ENCODE results near the gene CCT7. TPM values are rescaled to one million over a fixed set of nuclear protein-coding genes. Genes with fewer than 3 reads are reported as not detected.

CCT7 gene
- polyA plus RNA-seq, 1 of the 3 experiments (the other 2 are of a cell fraction): 369 TPM

DNA sequence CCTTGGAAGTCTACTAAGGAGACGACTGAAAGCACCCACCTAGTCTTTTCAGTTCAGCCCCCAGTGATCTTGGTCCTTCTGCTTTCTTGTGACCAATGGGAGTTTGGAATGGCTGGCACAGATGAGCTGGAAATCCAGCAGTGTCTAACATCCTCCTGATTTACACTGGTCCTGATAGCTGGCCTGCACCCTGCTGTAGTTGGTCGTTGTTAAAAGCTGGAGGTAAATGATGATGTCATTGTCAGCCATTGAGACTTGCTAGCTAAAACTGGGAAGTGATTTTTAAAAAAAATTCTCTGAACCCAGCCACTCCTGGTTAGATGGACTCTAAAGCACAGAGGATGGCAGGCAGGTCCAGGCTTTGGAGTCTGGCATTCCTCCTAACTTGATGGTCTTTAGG, 19.3 kb downstream of the CCT7 start (continued):
- TF ChIP-seq, protein P1, sequence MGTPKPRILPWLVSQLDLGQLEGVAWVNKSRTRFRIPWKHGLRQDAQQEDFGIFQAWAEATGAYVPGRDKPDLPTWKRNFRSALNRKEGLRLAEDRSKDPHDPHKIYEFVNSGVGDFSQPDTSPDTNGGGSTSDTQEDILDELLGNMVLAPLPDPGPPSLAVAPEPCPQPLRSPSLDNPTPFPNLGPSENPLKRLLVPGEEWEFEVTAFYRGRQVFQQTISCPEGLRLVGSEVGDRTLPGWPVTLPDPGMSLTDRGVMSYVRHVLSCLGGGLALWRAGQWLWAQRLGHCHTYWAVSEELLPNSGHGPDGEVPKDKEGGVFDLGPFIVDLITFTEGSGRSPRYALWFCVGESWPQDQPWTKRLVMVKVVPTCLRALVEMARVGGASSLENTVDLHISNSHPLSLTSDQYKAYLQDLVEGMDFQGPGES (IDR thresholded peaks at IDR 0.05; ENCODE audit: low read depth, low read length): no peak
- TF ChIP-seq EZH2phosphoT487 (IDR thresholded peaks at IDR 0.05; ENCODE audit: borderline replicate concordance, low read depth): no peak
- TF ChIP-seq NFIC (IDR thresholded peaks at IDR 0.05; ENCODE audit: borderline replicate concordance): no peak
- no peak for TF ChIP-seq FOSL2 (IDR thresholded peaks at IDR 0.05; ENCODE audit: borderline replicate concordance, low read depth)
- TF ChIP-seq MEF2A (IDR thresholded peaks at IDR 0.05; ENCODE audit: borderline replicate concordance, low read depth): no peak
- TF ChIP-seq TAF1 (IDR thresholded peaks at IDR 0.05; ENCODE audit: borderline replicate concordance, low read depth, low read length): no peak

DNA sequence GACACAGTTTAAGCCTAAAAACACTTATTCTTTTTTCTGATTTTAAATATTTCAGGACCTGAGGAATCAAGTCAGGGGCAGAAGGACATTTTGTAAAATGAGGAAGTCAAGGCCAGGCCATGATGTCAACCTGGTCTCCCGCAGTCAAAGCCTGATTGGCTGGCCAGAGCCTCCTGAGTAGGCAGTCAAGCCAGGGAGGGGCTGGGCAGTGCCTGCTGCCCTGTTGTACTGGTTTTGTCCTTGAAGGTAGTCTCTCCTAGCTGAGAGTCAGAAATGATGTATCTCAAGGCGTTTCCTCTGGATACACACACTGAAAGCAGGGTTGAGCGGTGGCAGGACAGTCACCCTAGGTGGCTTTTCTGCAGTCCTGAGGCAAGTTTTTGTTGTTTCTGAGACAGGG, 19.8 kb downstream of the CCT7 start:
- Histone ChIP-seq H3K4me2 (no peak overlapping the region), H3K9me3 (no peaks in the 10 kb centered on the region), H2AFZ (ENCODE audit: low read depth) (no peak overlapping the region), H4K20me1 (ENCODE audit: insufficient read depth) (0 out of 2 replicates have a peak, but pooled peaks cover 3% of the 10 kb centered on the region), H3K79me2 (ENCODE audit: insufficient read depth) (no peaks in the 10 kb centered on the region), H3K9ac (no peak overlapping the region), H3F3A (replicated peaks; ENCODE audit: insufficient read depth) (no peaks in the 10 kb centered on the region), H3K36me3 (replicated peaks in 1 of 2; ENCODE audit: control insufficient read depth in 1 of 2, insufficient read depth in 2 of 2, low read length in 1 of 2) (peaks cover 25 to 53% of the 10 kb centered on the region in 2 experiments), H3K4me1 (ENCODE audit: control insufficient read depth in 1 of 2, insufficient read depth in 2 of 2, low read depth in 1 of 2, low read length in 1 of 2) (peaks cover 0 to 3% of the 10 kb centered on the region in 2 experiments; a peak in 1 of 4 replicates), H3K27ac (ENCODE audit: low read depth in 2 of 2, low read length in 1 of 2) (no peak overlapping the region), H3K9me2 (no peaks in the 10 kb centered on the region), H3K4me3 (ENCODE audit: low read depth in 2 of 2, low read length in 1 of 2) (no peak overlapping the region), H3K27me3 (ENCODE audit: insufficient read depth) (no peaks in the 10 kb centered on the region)
- POLR2A ChIA-PET: no interaction called here
- 100% methylated on average over 2 of the region's 3 CpGs for WGBS (ENCODE audit: low lambda C conversion rate)
- TF ChIP-seq ELF1 (IDR thresholded peaks at IDR 0.05): no peak
- TF ChIP-seq NRF1 (IDR thresholded peaks at IDR 0.05; ENCODE audit: low read depth, low read length): no peak
- no peak for DNase-seq
- CTCF ChIA-PET: interaction anchor here (1.6 to 1.7 kb wide), 2 partner anchors 11 to 77 kb away, joined by 3 to 5 read pairs; no protein-coding TSS in a partner anchor

DNA sequence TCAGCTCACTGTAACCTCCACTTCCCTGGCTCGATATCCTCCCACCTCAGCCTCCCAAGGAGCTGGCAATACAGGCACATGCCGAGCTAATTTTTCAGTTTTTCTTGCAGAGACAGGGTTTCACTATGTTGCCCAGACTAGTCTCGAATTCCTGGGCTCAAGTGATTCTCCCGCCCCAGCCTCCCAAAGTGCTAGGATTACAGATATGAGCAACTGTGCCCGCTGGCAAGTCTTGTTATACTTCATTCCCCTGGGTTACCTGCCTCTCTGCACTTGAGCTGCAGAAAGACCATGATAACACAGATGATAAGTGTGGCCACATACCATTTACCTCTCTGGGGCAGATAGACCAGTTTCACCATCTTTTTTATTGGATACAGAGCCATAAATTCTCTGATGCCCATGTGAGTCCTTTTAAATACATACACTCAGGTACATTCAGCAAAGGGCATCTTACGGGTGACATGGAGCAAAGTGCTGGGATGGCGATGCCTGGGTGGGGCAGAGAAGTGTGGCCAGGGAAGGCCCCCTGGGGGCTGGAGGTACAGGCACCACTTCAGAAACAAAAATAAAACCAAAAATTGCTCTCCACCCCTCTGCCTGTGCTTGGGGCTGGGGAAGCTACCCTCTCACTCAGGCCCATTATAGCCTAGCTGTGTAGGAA, 20.4 kb downstream of the CCT7 start:
- WGBS (ENCODE audit: low lambda C conversion rate): 97% methylated on average over 6 of the region's 7 CpGs
- CTCF ChIA-PET: interaction anchor here (1.3 to 1.7 kb wide), 3 partner anchors 11 to 77 kb away, joined by 3 to 5 read pairs (median 3); no protein-coding TSS in a partner anchor
- Histone ChIP-seq H3K4me2 (no peak overlapping the region), H3K27ac (ENCODE audit: low read depth in 2 of 2, low read length in 1 of 2) (no peak overlapping the region), H3K4me1 (ENCODE audit: control insufficient read depth in 1 of 2, insufficient read depth in 2 of 2, low read depth in 1 of 2, low read length in 1 of 2) (peaks cover 0 to 3% of the 10 kb centered on the region in 2 experiments; a peak in 1 of 4 replicates), H3K79me2 (ENCODE audit: insufficient read depth) (no peaks in the 10 kb centered on the region), H3K9me2 (no peaks in the 10 kb centered on the region), H3K9ac (no peak overlapping the region), H2AFZ (ENCODE audit: low read depth) (no peak overlapping the region), H3K4me3 (ENCODE audit: low read depth in 2 of 2, low read length in 1 of 2) (no peak overlapping the region), H3F3A (replicated peaks; ENCODE audit: insufficient read depth) (no peaks in the 10 kb centered on the region), H4K20me1 (ENCODE audit: insufficient read depth) (0 out of 2 replicates have a peak, but pooled peaks cover 3% of the 10 kb centered on the region), H3K27me3 (ENCODE audit: insufficient read depth) (no peaks in the 10 kb centered on the region), H3K9me3 (no peaks in the 10 kb centered on the region), H3K36me3 (replicated peaks in 1 of 2; ENCODE audit: control insufficient read depth in 1 of 2, insufficient read depth in 2 of 2, low read length in 1 of 2) (peaks cover 20 to 47% of the 10 kb centered on the region in 2 experiments)
- POLR2A ChIA-PET: interaction anchor here (1.9 kb wide), 1 partner anchor 10 kb away, joined by 6 read pairs; no protein-coding TSS in a partner anchor
- no peak for DNase-seq
- no peak for TF ChIP-seq MEF2A (IDR thresholded peaks at IDR 0.05; ENCODE audit: borderline replicate concordance, low read depth)
- no peak for TF ChIP-seq RAD21 (IDR thresholded peaks at IDR 0.05; ENCODE audit: low read length)
- TF ChIP-seq NFIC (IDR thresholded peaks at IDR 0.05; ENCODE audit: borderline replicate concordance): no peak
- no peak for TF ChIP-seq YY1 (IDR thresholded peaks at IDR 0.05; ENCODE audit: low read depth)
- no peak for TF ChIP-seq FOXJ3 (CRISPR knock-in tag; IDR thresholded peaks at IDR 0.05)
- TF ChIP-seq, protein P2, sequence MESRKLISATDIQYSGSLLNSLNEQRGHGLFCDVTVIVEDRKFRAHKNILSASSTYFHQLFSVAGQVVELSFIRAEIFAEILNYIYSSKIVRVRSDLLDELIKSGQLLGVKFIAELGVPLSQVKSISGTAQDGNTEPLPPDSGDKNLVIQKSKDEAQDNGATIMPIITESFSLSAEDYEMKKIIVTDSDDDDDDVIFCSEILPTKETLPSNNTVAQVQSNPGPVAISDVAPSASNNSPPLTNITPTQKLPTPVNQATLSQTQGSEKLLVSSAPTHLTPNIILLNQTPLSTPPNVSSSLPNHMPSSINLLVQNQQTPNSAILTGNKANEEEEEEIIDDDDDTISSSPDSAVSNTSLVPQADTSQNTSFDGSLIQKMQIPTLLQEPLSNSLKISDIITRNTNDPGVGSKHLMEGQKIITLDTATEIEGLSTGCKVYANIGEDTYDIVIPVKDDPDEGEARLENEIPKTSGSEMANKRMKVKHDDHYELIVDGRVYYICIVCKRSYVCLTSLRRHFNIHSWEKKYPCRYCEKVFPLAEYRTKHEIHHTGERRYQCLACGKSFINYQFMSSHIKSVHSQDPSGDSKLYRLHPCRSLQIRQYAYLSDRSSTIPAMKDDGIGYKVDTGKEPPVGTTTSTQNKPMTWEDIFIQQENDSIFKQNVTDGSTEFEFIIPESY (IDR thresholded peaks at IDR 0.05; ENCODE audit: borderline replicate concordance, low read depth): no peak
- TF ChIP-seq, protein P3, sequence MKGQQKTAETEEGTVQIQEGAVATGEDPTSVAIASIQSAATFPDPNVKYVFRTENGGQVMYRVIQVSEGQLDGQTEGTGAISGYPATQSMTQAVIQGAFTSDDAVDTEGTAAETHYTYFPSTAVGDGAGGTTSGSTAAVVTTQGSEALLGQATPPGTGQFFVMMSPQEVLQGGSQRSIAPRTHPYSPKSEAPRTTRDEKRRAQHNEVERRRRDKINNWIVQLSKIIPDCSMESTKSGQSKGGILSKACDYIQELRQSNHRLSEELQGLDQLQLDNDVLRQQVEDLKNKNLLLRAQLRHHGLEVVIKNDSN (IDR thresholded peaks at IDR 0.05; ENCODE audit: borderline replicate concordance, low read depth): no peak
- no peak for TF ChIP-seq CHD2 (IDR thresholded peaks at IDR 0.05; ENCODE audit: low read length, partially characterized antibody)
- TF ChIP-seq, protein P4, sequence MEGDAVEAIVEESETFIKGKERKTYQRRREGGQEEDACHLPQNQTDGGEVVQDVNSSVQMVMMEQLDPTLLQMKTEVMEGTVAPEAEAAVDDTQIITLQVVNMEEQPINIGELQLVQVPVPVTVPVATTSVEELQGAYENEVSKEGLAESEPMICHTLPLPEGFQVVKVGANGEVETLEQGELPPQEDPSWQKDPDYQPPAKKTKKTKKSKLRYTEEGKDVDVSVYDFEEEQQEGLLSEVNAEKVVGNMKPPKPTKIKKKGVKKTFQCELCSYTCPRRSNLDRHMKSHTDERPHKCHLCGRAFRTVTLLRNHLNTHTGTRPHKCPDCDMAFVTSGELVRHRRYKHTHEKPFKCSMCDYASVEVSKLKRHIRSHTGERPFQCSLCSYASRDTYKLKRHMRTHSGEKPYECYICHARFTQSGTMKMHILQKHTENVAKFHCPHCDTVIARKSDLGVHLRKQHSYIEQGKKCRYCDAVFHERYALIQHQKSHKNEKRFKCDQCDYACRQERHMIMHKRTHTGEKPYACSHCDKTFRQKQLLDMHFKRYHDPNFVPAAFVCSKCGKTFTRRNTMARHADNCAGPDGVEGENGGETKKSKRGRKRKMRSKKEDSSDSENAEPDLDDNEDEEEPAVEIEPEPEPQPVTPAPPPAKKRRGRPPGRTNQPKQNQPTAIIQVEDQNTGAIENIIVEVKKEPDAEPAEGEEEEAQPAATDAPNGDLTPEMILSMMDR (IDR thresholded peaks at IDR 0.05): no peak
- no peak for TF ChIP-seq EP300 (IDR thresholded peaks at IDR 0.05; ENCODE audit: borderline replicate concordance in 1 of 2, low read depth in 1 of 2, low read length in 1 of 2)
- TF ChIP-seq TEAD4 (IDR thresholded peaks at IDR 0.05; ENCODE audit: borderline replicate concordance, insufficient read depth): no peak
- no peak for TF ChIP-seq FOXM1 (IDR thresholded peaks at IDR 0.05; ENCODE audit: low read depth)
- no peak for TF ChIP-seq GABPA (IDR thresholded peaks at IDR 0.05; ENCODE audit: low read depth)
- TF ChIP-seq TCF12 (IDR thresholded peaks at IDR 0.05): no peak
